ENCODE measurements around the gene PCK1. TPM values are rescaled to one million over a fixed set of nuclear protein-coding genes. Genes with fewer than 3 reads are reported as not detected.

PCK1 gene
- total and polyA plus RNA-seq, 2 of the 13 experiments (the other 11 are each of a cell fraction or from before 2014, with no cell fraction given): 6.5 to 12.6 TPM

DNA sequence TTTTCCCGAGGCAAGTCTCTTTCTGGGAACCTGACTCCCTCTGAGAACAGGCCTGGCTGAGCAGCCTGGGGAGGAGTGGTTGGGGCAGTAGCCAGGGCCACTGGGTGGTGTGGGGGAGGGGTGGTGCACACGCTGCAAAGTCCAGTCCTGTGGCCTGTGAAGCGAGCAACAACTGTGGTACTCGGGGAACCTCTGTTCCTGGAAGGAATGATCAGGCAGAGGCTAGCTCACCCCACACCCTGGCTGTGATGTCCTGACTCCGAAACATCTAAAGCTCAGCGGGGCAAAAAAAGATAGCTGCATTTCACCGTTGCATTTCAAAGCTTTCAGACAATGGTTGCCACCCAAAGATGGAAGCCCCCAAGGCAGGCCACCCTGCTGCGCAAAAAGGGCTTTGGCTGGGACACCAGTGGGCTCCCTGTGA is 25.5 kb downstream of the PCK1 start (continued):
- TF ChIP-seq, protein P1, sequence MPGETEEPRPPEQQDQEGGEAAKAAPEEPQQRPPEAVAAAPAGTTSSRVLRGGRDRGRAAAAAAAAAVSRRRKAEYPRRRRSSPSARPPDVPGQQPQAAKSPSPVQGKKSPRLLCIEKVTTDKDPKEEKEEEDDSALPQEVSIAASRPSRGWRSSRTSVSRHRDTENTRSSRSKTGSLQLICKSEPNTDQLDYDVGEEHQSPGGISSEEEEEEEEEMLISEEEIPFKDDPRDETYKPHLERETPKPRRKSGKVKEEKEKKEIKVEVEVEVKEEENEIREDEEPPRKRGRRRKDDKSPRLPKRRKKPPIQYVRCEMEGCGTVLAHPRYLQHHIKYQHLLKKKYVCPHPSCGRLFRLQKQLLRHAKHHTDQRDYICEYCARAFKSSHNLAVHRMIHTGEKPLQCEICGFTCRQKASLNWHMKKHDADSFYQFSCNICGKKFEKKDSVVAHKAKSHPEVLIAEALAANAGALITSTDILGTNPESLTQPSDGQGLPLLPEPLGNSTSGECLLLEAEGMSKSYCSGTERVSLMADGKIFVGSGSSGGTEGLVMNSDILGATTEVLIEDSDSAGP (CRISPR knock-in tag; IDR thresholded peaks at IDR 0.05; ENCODE audit: borderline replicate concordance): no peak
- 0 out of 2 replicates have a peak, but pooled peaks have one; percentile 23 for TF ChIP-seq NR1H2 (CRISPR knock-in tag; IDR thresholded peaks at IDR 0.05; ENCODE audit: borderline replicate concordance, low read depth)
- TF ChIP-seq ETV5 (CRISPR knock-in tag; IDR thresholded peaks at IDR 0.05; ENCODE audit: borderline replicate concordance): no peak; the same call in 1 of the 2 replicates
- TF ChIP-seq ADNP (CRISPR knock-in tag; IDR thresholded peaks at IDR 0.05): no peak
- no peak for TF ChIP-seq IKZF4 (CRISPR knock-in tag; IDR thresholded peaks at IDR 0.05; ENCODE audit: borderline replicate concordance, low read depth, not compliant biosample characterization)
- no peak for TF ChIP-seq MED8 (CRISPR knock-in tag; IDR thresholded peaks at IDR 0.05; ENCODE audit: insufficient replicate concordance)
- TF ChIP-seq CHD2 (IDR thresholded peaks at IDR 0.05; ENCODE audit: low read depth, low read length): peak; percentile 61; the same call in 1 of the 2 replicates
- no peak for TF ChIP-seq XBP1 (CRISPR knock-in tag; IDR thresholded peaks at IDR 0.05)
- no peak for TF ChIP-seq ZNF335 (CRISPR knock-in tag; IDR thresholded peaks at IDR 0.05)
- TF ChIP-seq ZNF703 (CRISPR knock-in tag; IDR thresholded peaks at IDR 0.05; ENCODE audit: borderline replicate concordance): no peak
- no peak for TF ChIP-seq POLR2G (IDR thresholded peaks at IDR 0.05; ENCODE audit: low read depth, low read length)
- no peak for TF ChIP-seq ZNF468 (CRISPR knock-in tag; IDR thresholded peaks at IDR 0.05)
- TF ChIP-seq, protein P2, sequence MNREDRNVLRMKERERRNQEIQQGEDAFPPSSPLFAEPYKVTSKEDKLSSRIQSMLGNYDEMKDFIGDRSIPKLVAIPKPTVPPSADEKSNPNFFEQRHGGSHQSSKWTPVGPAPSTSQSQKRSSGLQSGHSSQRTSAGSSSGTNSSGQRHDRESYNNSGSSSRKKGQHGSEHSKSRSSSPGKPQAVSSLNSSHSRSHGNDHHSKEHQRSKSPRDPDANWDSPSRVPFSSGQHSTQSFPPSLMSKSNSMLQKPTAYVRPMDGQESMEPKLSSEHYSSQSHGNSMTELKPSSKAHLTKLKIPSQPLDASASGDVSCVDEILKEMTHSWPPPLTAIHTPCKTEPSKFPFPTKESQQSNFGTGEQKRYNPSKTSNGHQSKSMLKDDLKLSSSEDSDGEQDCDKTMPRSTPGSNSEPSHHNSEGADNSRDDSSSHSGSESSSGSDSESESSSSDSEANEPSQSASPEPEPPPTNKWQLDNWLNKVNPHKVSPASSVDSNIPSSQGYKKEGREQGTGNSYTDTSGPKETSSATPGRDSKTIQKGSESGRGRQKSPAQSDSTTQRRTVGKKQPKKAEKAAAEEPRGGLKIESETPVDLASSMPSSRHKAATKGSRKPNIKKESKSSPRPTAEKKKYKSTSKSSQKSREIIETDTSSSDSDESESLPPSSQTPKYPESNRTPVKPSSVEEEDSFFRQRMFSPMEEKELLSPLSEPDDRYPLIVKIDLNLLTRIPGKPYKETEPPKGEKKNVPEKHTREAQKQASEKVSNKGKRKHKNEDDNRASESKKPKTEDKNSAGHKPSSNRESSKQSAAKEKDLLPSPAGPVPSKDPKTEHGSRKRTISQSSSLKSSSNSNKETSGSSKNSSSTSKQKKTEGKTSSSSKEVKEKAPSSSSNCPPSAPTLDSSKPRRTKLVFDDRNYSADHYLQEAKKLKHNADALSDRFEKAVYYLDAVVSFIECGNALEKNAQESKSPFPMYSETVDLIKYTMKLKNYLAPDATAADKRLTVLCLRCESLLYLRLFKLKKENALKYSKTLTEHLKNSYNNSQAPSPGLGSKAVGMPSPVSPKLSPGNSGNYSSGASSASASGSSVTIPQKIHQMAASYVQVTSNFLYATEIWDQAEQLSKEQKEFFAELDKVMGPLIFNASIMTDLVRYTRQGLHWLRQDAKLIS (CRISPR knock-in tag; IDR thresholded peaks at IDR 0.05): no peak
- TF ChIP-seq, protein P3, sequence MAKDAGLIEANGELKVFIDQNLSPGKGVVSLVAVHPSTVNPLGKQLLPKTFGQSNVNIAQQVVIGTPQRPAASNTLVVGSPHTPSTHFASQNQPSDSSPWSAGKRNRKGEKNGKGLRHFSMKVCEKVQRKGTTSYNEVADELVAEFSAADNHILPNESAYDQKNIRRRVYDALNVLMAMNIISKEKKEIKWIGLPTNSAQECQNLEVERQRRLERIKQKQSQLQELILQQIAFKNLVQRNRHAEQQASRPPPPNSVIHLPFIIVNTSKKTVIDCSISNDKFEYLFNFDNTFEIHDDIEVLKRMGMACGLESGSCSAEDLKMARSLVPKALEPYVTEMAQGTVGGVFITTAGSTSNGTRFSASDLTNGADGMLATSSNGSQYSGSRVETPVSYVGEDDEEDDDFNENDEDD (CRISPR knock-in tag; IDR thresholded peaks at IDR 0.05; ENCODE audit: borderline replicate concordance): no peak
- TF ChIP-seq GABPA (IDR thresholded peaks at IDR 0.05; ENCODE audit: low read depth, low read length): no peak
- TF ChIP-seq GABPA (CRISPR knock-in tag; IDR thresholded peaks at IDR 0.05; ENCODE audit: low read depth): peak; percentile 35; the same call in 1 of the 2 replicates
- TF ChIP-seq ZNF430 (CRISPR knock-in tag; IDR thresholded peaks at IDR 0.05): no peak
- TF ChIP-seq, protein P4, sequence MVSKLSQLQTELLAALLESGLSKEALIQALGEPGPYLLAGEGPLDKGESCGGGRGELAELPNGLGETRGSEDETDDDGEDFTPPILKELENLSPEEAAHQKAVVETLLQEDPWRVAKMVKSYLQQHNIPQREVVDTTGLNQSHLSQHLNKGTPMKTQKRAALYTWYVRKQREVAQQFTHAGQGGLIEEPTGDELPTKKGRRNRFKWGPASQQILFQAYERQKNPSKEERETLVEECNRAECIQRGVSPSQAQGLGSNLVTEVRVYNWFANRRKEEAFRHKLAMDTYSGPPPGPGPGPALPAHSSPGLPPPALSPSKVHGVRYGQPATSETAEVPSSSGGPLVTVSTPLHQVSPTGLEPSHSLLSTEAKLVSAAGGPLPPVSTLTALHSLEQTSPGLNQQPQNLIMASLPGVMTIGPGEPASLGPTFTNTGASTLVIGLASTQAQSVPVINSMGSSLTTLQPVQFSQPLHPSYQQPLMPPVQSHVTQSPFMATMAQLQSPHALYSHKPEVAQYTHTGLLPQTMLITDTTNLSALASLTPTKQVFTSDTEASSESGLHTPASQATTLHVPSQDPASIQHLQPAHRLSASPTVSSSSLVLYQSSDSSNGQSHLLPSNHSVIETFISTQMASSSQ (IDR thresholded peaks at IDR 0.05; ENCODE audit: low read depth): no peak
- TF ChIP-seq, protein P4 (CRISPR knock-in tag; IDR thresholded peaks at IDR 0.05; ENCODE audit: borderline replicate concordance): no peak
- no peak for TF ChIP-seq PRPF4 (IDR thresholded peaks at IDR 0.05; ENCODE audit: low read depth, low read length, poor library complexity, severe bottlenecking)
